Measurements from ENCODE around the gene SLC35A3.

DNA sequence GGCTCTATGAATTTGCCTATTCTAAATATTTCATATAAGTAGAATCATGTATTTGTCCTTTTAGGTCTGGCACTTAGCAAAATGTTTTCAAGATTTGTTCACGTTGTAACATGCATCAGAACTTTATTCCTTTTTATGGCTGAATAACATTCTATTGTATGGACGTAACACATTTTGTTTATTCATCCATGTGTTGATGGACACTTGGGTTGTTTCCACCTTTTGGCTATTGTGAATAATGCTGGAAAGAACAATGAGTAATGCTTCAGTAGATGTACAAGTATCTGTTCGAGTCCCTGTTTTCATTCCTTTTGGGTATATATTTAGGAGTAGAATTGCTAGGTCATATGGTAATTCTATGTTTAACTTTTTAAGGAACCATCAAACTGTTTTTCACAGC is 24.7 kb downstream of the SLC35A3 start:
- TF ChIP-seq CTCF (IDR thresholded peaks at IDR 0.05) = no peak
- TF ChIP-seq ZFX (IDR thresholded peaks at IDR 0.05; ENCODE audit: borderline replicate concordance) = no peak
